Left lung (tissue), 10 donors: ENCODE results near the gene APOB. TPM values are rescaled to one million over a fixed set of nuclear protein-coding genes. Genes with fewer than 3 reads are reported as not detected.

Experiments used
- ATAC-seq: fragments of 200-7000 bp; cut with Tn5 transposase; one replicate; pipeline ENCODE4 v1.9.1; 2020; ENCODE audit warnings: moderate library complexity
- DNase-seq, 4 donors: peaks; one replicate each; pipeline ENCODE4 v3.0.0-alpha.2; 2013 to 2020
- H3K27ac ChIP-seq, 2 donors: fragments of 200-600 bp; sonication (generic) in 1 of 2; one replicate each; pipeline versions ENCODE4 v1.5.0 to v1.8.0; 2020 to 2021
- H3K27me3 ChIP-seq, 2 donors: fragments of 200-600 bp; sonication (generic) in 1 of 2; one replicate each; pipeline versions ENCODE4 v1.5.0 to v1.8.0; 2020 to 2021
- H3K36me3 ChIP-seq, 2 donors: fragments of 200-600 bp; sonication (generic) in 1 of 2; one replicate each; pipeline versions ENCODE4 v1.5.0 to v1.8.0; 2020 to 2021
- H3K4me1 ChIP-seq, 2 donors: fragments of 200-600 bp; one replicate each; pipeline ENCODE4 v1.8.0; 2021
- H3K4me3 ChIP-seq, 2 donors: fragments of 200-600 bp; sonication (generic) in 1 of 2; one replicate each; pipeline versions ENCODE4 v1.5.0 to v1.8.0; 2020 to 2021; ENCODE audit warnings: mild to moderate bottlenecking in 1 of 2
- H3K9me3 ChIP-seq, 2 donors: fragments of 200-600 bp; sonication (generic) in 1 of 2; one replicate each; pipeline versions ENCODE4 v1.5.0 to v1.8.0; 2020 to 2021
- intact Hi-C, 2 donors: fragments of 100-400 bp; cut with DNase I; formaldehyde crosslinking; loops; one replicate each; pipeline versions ENCODE4 v1.11.2 to v1.14.2; 2022
- polyA plus RNA-seq, 6 donors: library from polyadenylated mRNA; unstranded; fragments of 120-200 nt; gene quantifications; one replicate each; pipeline ENCODE4 v1.2.1, GENCODE V29; 2013; ENCODE audit not compliant: insufficient read length in 6 of 6
- total RNA-seq, 2 donors: library from RNA; stranded (reverse); fragmentation: NEBNext Ultra II Directional; extraction: Animal tissue kit (Norgen Biotek cat#: 25700); gene quantifications; one replicate each; pipeline ENCODE4 v1.2.1, GENCODE V29; 2021
- TF ChIP-seq, protein P1 (sequence below), 2 donors: fragments of 200-600 bp; sonication (generic) in 1 of 2; IDR thresholded peaks; one replicate each; pipeline versions ENCODE4 v1.5.0 to v1.8.0; 2021; ENCODE audit warnings: antibody characterized with exemption in 2 of 2
- donor health status: DM: no; HTN: yes; CAD: no.
- donor health status: DM: no; HTN: no; CAD: no.

APOB gene
- total and polyA plus RNA-seq, 8 donors, result 0.01 to 1.5 (median 0.14) TPM

DNA sequence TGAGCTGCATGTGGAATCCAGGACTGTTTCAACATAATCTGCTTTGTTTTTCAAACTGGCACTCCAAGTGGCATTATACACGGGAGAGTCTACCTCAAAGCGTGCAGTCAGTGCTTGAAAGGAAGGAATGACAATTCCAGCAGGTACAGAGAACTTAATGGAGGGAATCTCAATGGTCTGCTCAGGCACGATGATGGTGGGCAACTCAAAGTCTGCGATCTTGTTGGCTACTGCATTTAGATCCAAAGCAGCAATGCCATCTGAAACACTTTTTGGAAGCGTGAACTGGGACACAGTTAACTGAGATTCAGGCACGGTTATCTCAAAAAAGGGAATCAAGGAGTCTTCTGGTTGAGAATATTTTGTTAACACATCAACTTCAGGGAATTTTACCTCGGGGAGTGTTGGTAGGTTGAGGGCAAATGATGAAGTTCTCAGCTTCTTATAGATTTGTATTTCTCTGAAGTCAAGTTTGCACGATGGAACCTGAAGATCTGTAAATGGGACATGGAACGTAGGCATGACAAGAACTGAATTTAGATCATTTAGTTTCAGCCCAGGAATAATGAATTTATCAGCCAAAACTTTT lies 38.7 kb downstream of the APOB start:
- H3K27me3 ChIP-seq, result no peaks in the 10 kb centered on the region
- no peaks in the 10 kb centered on the region for H3K36me3 ChIP-seq
- no peak for DNase-seq
- intact Hi-C loops, result no loop called here
- H3K4me1 ChIP-seq, result no peaks in the 10 kb centered on the region
- H3K9me3 ChIP-seq, result no peaks in the 10 kb centered on the region
- H3K27ac ChIP-seq, result no peak overlapping the region
- H3K4me3 ChIP-seq, result no peak overlapping the region
- no peak for ATAC-seq
- TF ChIP-seq, protein P1, sequence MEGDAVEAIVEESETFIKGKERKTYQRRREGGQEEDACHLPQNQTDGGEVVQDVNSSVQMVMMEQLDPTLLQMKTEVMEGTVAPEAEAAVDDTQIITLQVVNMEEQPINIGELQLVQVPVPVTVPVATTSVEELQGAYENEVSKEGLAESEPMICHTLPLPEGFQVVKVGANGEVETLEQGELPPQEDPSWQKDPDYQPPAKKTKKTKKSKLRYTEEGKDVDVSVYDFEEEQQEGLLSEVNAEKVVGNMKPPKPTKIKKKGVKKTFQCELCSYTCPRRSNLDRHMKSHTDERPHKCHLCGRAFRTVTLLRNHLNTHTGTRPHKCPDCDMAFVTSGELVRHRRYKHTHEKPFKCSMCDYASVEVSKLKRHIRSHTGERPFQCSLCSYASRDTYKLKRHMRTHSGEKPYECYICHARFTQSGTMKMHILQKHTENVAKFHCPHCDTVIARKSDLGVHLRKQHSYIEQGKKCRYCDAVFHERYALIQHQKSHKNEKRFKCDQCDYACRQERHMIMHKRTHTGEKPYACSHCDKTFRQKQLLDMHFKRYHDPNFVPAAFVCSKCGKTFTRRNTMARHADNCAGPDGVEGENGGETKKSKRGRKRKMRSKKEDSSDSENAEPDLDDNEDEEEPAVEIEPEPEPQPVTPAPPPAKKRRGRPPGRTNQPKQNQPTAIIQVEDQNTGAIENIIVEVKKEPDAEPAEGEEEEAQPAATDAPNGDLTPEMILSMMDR (IDR thresholded peaks at IDR 0.05), result no peak

DNA sequence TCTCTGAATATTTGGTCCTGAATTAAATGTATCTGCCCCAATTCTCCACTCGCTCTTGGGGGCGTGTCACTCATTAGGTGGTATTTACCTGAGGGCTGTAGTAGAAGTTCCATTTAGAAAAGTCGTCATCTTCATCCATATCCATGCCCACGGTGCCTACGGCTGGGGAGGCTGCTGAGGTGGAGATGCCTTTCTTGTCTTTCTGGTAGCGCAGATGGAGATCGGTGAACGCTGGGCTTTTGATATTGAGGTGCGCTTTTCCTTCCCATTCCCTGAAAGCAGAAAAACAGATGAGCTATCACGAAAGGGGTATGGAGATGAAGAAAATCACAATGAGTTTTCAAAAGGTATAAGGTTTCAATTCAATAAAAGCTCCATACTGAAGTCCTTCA lies 39.7 kb downstream of the APOB start:
- no peaks in the 10 kb centered on the region for H3K36me3 ChIP-seq
- no peak for DNase-seq
- H3K4me3 ChIP-seq, result no peak overlapping the region
- no peaks in the 10 kb centered on the region for H3K27me3 ChIP-seq
- H3K4me1 ChIP-seq, result no peaks in the 10 kb centered on the region
- no peaks in the 10 kb centered on the region for H3K9me3 ChIP-seq
- intact Hi-C loops, result no loop called here
- TF ChIP-seq, protein P1 (IDR thresholded peaks at IDR 0.05), result no peak
- ATAC-seq, result no peak
- no peak overlapping the region for H3K27ac ChIP-seq

DNA sequence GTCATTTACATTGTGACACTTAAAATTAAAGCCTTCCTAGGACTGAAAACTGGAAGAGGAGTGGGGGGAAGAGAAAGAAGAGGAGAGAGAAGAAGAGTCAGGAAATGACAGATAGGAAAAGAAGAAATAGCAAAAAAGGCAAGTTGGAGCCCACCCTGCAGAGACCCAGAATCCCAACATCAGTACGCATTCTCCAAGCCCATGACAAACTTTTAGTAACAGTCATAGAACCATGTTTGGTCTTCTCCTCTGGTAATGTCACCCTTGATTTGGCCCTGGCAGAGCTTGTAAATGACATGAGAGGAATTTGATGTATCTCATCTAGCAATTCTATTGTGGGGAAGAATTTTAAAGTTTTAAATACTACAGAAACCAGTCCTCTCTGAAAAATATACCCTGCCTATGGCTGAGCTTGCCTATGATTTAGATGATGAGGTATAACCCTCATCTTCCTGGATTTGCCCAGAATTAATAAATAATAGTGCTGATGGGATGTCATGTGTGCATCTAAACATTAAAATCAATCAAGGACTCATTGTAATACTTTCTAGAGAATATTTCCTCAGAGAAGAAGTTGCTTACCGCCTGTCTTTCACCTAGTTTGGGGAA lies 40.2 kb downstream of the APOB start:
- Histone ChIP-seq H3K9me3 (no peaks in the 10 kb centered on the region), H3K27me3 (no peaks in the 10 kb centered on the region), H3K4me3 (no peak overlapping the region), H3K27ac (no peak overlapping the region), H3K4me1 (no peaks in the 10 kb centered on the region), H3K36me3 (no peaks in the 10 kb centered on the region)
- intact Hi-C loops, result no loop called here
- TF ChIP-seq, protein P1 (IDR thresholded peaks at IDR 0.05), result no peak
- ATAC-seq, result no peak
- DNase-seq, result no peak

DNA sequence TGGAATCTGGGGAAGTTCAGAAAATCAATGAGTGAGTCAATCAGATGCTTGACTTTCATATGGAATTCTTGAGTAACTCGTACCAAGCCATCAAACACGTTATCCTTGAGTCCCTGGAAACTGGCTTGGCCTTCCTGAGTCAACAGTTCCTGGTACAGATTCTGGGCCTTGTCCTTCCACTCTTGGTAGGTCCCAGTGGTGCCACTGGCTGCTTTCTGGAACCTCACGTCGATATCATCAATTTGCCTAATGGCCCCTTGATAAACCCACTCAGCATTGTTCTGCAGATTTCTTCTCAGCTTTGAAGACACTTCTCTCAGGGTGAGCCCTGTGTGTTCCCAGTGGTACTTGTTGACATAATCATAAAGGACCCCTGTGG lies 41.1 kb downstream of the APOB start:
- Histone ChIP-seq H3K4me1 (no peaks in the 10 kb centered on the region), H3K36me3 (no peaks in the 10 kb centered on the region), H3K27ac (no peak overlapping the region), H3K4me3 (no peak overlapping the region), H3K9me3 (no peaks in the 10 kb centered on the region), H3K27me3 (no peaks in the 10 kb centered on the region)
- intact Hi-C loops, result no loop called here
- DNase-seq (no peak), ATAC-seq (no peak)
- TF ChIP-seq, protein P1 (IDR thresholded peaks at IDR 0.05), result no peak

DNA sequence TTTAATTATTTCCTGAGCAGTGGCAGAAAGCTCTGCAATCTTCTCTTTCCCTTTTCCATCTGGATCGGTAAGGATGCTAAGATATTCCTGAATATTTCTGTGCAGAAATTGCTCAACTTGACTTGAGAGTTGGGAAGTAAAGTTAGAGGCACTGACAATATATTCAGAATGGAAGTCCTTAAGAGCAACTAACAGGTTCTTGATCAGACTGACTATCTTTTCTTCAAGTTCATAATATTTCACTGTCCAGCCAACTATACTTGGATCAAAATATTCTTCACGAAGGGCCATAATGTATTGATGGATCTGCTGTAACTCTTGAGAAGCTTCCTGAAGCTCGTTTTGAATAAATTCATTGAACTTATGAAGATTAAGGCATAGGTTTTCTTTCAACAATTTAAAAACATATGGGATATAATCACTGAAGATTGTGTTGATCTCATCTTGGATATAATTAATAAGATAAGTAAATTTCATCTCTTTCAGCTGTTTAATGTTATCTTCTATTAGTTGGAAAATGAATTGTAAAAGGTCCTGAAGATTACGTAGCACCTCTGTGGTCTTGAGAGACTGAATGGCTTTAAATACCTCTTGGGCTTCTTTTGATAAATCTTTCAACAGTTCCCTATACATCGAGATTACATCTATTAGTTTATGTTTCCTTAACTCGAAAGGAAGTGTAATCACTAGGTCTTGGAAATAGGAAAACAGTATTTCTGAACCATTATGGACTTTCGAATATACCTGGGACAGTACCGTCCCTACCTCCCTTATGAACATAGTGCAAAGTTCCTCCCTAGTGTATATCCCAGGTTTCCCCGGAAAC lies 41.7 kb downstream of the APOB start:
- Histone ChIP-seq H3K27me3 (no peaks in the 10 kb centered on the region), H3K4me3 (no peak overlapping the region), H3K36me3 (no peaks in the 10 kb centered on the region), H3K27ac (no peak overlapping the region), H3K9me3 (no peaks in the 10 kb centered on the region), H3K4me1 (no peaks in the 10 kb centered on the region)
- ATAC-seq, result no peak
- no peak for DNase-seq
- intact Hi-C loops, result no loop called here
- TF ChIP-seq, protein P1 (IDR thresholded peaks at IDR 0.05), result no peak
